Ureter (tissue), 1 donor: ENCODE results near the gene FAM240A. TPM values are rescaled to one million over a fixed set of nuclear protein-coding genes. Genes with fewer than 3 reads are reported as not detected.

Experiments used
- DNase-seq: peaks from one replicate; pipeline ENCODE4 v3.0.0-alpha.2; 2020; ENCODE audit warnings: low spot score
- total RNA-seq: library from RNA; stranded (reverse); gene quantifications from one replicate; pipeline ENCODE4 v1.2.4, GENCODE V29; 2023
- donor health status: DM: yes; HTN: yes; CAD: no.

The FAM240A gene
- total RNA-seq, 1 donor from 2014 or later = not detected

DNA sequence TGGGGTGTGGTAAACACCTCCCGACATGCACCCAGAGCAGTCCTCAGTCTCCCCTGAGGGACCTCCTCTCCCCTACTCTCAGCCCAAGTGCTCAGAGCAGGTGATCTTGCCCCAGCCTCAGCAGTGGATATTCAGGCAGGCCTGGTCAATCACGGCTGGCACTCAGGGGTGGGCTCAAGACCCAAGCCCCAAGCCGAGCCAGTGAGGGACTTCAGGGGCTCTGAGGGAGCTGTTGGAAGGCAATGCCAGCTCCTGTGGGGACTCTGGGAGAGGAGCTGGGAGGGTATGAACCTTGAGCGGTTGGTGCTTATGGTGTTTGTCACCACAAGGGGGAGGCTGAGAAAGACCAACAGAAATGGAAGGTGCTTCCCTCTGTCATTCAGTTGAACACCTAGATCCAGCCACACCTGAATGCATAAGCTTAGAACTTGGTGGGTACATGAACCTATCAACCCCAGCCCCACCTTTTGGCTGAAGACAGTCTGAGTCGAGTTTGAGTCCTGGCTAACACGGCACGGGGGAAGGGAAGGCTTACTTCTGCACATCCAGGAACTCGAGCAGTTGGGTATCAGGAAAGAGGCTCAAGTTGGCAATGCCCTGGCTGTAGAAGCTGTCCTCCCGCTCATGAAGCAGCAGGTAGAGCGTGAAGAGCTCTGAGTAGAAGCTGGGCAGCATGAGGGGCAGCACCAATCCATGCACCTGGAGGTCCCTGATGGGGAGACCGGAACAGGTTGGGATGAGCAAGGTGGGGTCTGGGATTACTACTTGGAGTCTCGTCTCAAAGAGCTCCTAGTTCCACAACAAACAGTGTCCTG, 61.9 kb downstream of the FAM240A start:
- no peak for DNase-seq

GRCh38 chr3:46675426-46675825, 63.1 kb downstream of the FAM240A start:
- DNase-seq = no peak

Other genes starting within 250 kb of the FAM240A start
- 3.3 TPM for gene CCR5, start 241.6 kb upstream of the FAM240A start, total RNA-seq
- 6.3 TPM for gene CCRL2, start 205.3 kb upstream of the FAM240A start, total RNA-seq
- 1.5 TPM for gene LTF, start 147.6 kb upstream of the FAM240A start, total RNA-seq
- gene RTP3, start 114.5 kb upstream of the FAM240A start, total RNA-seq = not detected
- 0.81 TPM for gene LRRC2, start 46.2 kb upstream of the FAM240A start, total RNA-seq
- 64.5 TPM for gene ALS2CL, start 81.2 kb downstream of the FAM240A start, total RNA-seq
- 1.0 TPM for gene TMIE, start 88.9 kb downstream of the FAM240A start, total RNA-seq
- gene PRSS50, start 105.3 kb downstream of the FAM240A start, total RNA-seq = 1.6 TPM